Gastrocnemius medialis (tissue), 4 donors: ENCODE results near the gene ACBD6.

Experiments used
- POLR2A ChIP-seq, 2 donors: fragments of 450-650 bp; IDR thresholded peaks; one replicate each; pipeline ENCODE4 v1.6.1; 2017; ENCODE audit warnings: antibody characterized with exemption in 2 of 2, mild to moderate bottlenecking in 2 of 2, moderate library complexity in 2 of 2
- TF ChIP-seq, protein P1 (sequence below), 5 experiments: fragments of 450-650 bp in 3 of 5; fragments of 200-600 bp in 2 of 5; sonication (generic) in 2 of 5; IDR thresholded peaks in 4 of 5; conservative IDR thresholded peaks in 1 of 5; 1 replicate in 4 of 5; 2 replicates in 1 of 5; pipeline ENCODE4 v1.5.1; 2016 to 2019; ENCODE audit warnings: antibody characterized with exemption in 5 of 5, mild to moderate bottlenecking in 3 of 5, moderate library complexity in 3 of 5

- TF ChIP-seq, protein P1, sequence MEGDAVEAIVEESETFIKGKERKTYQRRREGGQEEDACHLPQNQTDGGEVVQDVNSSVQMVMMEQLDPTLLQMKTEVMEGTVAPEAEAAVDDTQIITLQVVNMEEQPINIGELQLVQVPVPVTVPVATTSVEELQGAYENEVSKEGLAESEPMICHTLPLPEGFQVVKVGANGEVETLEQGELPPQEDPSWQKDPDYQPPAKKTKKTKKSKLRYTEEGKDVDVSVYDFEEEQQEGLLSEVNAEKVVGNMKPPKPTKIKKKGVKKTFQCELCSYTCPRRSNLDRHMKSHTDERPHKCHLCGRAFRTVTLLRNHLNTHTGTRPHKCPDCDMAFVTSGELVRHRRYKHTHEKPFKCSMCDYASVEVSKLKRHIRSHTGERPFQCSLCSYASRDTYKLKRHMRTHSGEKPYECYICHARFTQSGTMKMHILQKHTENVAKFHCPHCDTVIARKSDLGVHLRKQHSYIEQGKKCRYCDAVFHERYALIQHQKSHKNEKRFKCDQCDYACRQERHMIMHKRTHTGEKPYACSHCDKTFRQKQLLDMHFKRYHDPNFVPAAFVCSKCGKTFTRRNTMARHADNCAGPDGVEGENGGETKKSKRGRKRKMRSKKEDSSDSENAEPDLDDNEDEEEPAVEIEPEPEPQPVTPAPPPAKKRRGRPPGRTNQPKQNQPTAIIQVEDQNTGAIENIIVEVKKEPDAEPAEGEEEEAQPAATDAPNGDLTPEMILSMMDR (IDR thresholded peaks at IDR 0.05 in 4 of 5, conservative IDR thresholded peaks at IDR 0.05 in 1 of 5) = no peak
- TF ChIP-seq POLR2A (IDR thresholded peaks at IDR 0.05) = no peak
Measured at GRCh38 chr1:180494370-180494769, 8.0 kb downstream of the ACBD6 start.
